Occipital lobe (tissue), 2 donors: ENCODE data around the gene IVL. TPM values are rescaled to one million over a fixed set of nuclear protein-coding genes. Genes with fewer than 3 reads are reported as not detected.

Source experiments
- DNase-seq: peaks from one replicate; lab custom pipeline; 2025; lab: John Stamatoyannopoulos, UW
- total RNA-seq: library from RNA; depleted of rRNA; stranded (reverse); fragments of >200 nt; gene quantifications from one replicate; pipeline ENCODE4 v1.2.3, GENCODE V29; 2014

IVL gene, protein sequence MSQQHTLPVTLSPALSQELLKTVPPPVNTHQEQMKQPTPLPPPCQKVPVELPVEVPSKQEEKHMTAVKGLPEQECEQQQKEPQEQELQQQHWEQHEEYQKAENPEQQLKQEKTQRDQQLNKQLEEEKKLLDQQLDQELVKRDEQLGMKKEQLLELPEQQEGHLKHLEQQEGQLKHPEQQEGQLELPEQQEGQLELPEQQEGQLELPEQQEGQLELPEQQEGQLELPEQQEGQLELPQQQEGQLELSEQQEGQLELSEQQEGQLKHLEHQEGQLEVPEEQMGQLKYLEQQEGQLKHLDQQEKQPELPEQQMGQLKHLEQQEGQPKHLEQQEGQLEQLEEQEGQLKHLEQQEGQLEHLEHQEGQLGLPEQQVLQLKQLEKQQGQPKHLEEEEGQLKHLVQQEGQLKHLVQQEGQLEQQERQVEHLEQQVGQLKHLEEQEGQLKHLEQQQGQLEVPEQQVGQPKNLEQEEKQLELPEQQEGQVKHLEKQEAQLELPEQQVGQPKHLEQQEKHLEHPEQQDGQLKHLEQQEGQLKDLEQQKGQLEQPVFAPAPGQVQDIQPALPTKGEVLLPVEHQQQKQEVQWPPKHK
- not detected for total RNA-seq

DNA sequence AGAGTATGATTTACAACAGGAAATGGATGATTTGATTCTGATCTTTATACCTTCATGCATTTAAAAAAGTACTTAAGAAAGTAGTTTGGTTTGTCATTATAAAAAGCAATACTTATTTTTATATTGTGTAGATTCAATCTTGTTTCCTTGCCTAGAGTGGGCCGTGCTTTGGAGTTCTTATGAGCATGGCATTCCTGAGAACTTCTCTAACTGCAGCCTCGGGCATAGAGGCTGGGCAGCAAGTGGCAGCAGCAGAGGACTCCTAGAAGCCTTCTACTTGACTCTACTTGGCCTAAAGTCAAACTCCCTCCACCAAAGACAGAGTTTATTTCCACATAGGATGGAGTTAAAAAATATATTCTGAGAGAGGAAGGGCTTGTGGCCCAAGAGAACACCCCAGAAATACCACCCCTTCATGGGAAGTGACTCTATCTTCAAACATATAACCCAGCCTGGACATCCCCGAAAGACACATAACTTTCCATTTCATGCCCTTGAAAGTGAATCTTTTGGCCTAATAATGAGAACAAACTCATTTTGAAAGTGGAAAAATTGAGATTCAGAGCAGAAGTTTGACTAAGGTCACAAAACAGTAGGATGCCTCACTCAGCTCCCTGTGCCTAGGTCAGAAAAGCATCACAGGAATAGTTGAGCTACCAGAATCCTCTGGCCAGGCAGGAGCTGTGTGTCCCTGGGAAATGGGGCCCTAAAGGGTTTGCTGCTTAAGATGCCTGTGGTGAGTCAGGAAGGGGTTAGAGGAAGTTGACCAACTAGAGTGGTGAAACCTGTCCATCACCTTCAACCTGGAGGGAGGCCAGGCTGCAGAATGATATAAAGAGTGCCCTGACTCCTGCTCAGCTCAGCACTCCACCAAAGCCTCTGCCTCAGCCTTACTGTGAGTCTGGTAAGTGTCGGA, at the start of gene IVL:
IVL (plus strand) TSS at position 861 of the 916 bp plus-strand sequence. CDS start 1,252 bp downstream, outside the sequence.
- no peak for DNase-seq

DNA sequence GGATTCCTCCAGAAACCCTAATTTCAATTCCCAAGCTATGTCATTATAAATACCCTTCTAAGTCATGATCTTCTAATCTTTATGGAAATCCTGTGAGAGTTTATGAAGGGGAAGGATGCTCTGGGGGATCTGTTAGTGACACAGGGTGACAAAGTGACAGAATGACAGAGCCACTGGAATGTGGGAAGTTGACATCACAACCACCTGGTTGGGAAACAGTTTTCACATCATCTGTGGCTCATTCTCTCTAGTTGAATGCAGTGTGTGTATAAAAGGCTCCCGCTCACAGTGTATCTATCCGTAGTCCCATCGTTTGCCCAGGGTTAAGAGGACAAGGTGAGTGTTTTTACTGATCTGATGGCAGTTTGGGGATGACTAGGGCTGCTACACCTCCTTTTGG, 48.6 kb upstream of the IVL start, which contains the start of gene LCE7A:
LCE7A (plus strand) TSS at position 301 of the 400 bp plus-strand sequence. CDS start 702 bp downstream, outside the sequence.
- no peak for DNase-seq

DNA sequence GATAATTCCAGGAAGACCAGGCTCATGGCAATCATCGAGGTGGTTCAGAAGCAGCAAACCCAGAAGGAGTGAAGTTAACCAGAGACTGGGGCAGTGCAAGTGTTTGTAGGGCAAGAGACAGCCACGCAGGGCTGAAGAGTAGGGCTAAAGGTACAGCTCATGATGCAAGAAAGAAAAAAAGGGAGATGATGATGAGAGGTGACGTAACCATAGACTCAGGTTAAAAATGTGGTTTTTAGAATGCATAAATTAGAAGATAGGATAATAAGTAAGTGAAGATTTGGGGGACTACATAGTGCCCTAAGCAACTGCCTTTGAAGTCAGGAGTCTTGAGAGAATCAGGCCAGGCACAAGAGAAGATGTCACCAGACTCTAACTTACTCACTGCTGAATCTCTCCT, 48.2 kb upstream of the IVL start:
- no peak for DNase-seq

DNA sequence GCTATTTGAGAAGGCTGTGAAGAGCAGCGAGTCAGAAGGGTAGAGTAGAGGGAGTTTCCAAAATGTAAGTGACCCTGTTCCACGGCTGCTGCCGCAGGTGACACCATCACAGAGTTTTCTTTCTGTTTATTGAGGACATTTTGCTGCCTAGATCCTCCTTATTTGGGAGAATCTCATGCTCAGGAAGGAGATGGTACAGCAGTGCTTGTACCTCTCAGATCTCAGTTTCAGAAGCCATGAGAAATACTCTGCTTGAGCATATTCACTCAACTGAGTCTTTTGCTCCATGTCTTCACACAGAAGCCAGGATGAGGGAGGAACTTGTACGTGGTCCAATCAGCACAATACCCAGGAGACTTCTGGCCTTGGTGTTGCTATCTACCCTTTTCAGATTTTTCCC, 47.0 kb upstream of the IVL start:
- DNase-seq: no peak

DNA sequence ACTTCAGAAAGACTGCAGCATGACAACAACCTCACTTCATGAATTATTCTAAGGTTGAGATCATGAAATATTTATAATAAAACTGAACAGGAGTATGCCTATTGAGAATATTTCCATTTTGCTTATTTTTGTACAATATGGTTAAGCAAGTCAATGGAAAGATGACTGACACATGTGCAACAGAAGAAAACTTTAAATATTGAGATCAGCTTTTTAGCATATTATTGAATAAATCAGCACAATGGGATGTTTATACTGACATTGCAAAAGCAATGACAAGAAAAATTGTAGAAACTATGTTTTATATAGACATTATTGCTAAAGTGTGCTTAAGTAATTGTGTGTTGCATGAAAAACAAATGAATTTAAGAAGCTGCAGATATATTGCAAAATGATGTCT, 43.9 kb upstream of the IVL start:
- DNase-seq: no peak

DNA sequence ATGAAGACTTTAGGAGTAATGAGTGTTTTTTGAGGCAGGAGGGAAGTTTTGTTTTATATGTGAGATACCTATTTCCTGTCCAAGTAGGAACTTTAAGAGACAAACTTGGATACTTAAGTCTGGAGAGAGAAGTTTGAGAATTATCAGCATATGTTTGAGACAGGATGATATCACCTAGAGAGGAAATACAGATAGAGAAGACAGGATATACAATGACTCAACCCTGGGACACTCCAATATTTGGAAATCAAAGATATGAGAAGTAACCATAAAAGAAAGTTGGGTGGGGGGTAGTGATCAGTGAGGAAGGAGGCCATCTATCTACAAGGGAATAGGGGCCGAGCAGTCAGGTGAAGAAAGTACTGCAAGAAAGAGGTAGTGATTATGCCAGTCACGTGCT, 42.0 kb upstream of the IVL start:
- no peak for DNase-seq

DNA sequence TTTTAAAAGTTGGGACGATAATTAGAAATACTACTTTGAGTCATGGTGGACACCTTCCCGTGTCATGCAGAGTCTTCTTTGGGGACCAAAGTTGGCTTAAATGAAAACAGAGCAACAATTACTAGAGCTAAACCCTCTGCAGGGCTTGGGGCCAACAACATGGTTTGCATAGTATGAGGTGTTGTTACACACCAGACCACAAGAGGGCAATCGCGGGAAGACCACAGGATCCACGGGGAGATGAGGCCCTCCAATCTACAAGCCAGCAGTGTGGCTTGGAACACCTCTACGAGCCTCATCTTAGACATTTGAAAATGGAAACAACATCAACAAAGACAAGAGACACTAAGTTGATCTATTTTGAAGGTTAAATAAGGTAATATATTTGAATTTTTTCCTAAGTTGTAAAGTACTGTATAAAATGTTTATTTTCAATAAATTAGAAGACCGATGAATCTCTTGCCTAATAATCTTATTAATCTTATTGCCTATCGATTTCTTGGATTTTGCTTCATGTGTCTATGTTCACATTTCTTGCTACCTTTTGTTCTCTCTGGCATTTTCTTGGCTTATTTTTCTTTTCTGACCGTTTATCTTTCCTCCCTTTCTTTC, 38.4 kb upstream of the IVL start:
- DNase-seq: peak; percentile 9

DNA sequence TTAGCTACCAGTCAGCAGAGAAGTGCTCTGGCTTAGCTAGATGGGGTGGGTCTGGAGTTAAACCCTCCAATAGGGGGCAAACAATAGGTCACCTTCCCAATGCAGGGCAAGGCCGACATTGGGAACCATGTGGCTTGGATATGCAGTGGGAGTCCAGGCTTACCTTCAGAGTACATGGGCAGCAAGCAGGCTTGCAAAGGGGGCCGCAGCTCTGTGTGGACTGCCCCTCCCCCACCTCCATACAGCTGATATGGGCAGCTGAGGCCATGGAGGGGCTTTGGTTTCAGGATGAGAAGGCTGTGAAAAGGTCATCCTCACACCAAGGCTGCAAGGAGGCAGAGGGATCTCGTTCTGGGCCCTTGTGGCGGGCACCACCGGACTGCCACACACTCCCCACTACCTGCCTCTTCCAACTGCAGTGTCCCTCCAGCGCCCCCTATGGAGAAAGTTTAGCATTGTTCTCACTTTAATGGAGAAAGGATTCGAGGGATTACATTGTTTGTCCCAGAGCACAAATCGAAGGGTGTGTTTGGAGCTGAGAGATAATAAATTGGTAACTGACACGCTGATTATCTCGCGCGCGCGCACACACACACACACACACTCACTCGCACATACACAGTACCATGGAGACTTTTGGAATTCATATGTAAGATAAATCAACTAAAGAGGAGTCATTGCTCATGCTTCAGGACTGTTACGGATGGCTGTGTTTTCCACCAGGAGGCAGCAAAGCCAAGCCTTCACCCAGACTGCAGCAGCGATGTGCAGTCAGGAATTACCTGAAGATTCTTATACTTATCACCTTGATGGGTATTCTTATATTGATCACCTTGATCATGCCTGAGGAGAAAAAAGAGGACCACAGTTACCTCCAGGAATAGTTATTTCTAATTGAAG, 37.3 kb upstream of the IVL start:
- no peak for DNase-seq

DNA sequence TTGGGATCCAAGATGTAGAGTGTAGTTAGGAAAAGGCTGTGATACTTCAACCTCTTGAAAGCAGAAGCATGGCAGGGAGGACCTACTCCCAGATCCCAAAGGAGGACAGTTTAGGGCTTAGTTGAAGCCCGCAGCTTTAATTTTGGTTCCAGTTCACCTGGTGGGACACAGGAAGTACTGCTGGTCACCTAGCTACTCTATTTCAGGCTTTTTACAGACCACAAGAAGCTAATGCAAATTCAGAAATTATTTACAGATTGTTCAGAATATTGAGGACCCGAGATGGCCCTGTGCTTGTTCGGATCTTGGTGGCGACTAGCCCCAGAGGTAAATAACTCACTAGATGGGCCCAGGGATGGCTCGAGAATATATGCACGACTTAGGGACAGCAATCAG, 36.6 kb upstream of the IVL start:
- DNase-seq: no peak

DNA sequence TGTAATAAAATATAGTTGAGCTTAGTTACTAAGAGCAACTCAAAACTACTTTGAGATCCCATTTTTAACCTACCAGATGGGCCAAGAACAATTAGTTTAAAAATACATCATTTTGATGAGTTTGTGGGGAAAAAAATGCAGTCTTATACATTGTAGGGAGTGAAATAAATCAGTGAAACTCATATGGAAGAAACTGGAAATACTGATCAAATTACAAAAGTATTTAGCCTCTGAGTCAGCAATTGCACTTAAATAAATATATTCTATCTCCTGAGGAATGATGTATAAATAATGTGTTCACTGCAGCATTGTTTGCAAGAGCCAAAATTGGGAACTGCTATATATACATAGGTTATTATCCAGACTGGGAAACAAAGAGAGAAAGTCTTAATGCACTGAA, 34.9 kb upstream of the IVL start:
- no peak for DNase-seq

DNA sequence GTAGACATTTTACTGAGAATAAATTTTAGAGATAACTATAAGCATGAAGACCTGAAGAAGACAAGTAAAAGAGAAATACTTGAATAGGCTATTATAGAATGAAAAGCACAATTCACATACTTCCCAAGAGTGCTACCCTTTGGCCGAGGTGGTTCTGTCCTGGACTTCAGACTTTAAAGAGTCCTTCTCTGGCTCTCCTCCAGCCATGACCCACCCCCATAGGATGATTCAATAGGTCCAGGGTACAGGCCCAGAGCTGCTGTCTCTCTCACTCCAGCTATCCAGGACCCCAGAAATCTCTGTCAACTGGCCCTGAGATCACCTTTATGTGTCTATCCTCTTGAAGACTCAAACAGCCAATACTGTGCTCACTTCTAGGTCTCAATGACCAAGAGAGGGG, 31.5 kb upstream of the IVL start:
- no peak for DNase-seq

DNA sequence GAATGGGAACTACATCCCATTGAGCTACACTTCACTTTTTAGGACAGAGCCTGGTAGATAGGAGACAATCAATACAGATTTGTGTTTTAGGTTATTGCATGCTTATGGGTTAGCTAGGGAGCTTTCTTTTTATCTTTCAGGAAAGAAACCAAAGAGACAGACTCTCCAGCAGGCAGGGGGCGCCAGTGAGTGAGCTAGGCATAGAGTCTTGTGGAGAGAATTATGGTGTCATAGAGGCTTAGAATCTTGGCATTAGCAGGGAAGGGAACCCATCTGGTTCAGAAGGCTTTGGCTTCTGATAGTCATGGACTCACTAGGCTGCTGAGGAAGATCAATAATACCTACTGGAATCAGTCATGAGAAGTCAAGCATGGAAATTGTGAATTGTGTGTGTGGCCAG, 30.3 kb upstream of the IVL start, which contains the start of gene SMCP:
SMCP (plus strand) TSS at position 281 of the 400 bp plus-strand sequence. CDS start 6,101 bp downstream, outside the sequence.
- DNase-seq: no peak

DNA sequence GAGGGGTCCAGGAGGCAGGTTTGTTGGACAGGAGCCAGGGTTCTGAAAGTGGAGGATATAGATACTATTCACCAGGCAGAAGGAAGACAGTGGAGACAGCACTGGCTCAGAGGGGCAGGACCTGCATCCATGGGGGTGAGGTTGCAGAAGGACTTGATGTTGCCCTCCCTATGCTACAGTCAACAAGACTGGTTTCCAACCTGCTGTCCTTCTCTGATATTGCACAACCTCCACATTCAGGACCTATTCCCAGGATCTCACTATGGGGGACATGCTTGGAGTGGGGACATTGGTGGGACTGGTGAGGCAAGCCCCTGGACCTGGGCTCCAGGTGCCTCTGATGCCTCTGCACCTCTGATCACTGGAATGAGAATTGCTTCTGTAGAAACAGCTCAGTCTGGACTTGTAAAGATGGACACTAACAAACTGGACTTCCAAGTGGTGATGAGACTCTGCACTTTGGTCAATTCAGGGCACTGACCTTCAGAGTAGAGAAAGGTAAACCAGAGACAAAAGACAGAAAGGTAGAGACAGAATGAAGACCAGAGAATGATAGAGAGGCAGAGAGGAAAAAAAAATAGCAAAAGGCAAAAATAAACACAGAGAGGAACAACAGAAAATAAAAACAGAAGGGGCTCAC, 28.7 kb upstream of the IVL start:
- no peak for DNase-seq

DNA sequence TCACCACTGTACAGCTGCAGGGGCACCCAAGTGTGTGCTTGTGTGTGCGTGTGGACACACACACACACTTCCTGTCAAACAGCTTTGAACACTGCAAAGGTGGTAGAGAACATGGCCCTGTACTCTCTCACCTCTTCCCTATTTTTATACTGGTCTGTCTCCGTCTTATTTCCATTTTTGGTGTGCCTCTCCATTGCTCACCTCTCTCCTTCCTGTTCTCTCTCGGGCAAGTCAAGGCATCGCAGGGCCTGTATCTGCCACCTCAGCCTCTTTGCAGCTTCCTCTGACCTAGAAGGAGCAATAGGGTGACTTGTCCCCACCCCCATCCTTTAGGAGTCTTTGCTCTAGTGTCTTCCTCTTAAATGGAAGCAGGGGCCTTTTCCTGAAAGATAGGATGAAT, 28.0 kb upstream of the IVL start:
- no peak for DNase-seq

DNA sequence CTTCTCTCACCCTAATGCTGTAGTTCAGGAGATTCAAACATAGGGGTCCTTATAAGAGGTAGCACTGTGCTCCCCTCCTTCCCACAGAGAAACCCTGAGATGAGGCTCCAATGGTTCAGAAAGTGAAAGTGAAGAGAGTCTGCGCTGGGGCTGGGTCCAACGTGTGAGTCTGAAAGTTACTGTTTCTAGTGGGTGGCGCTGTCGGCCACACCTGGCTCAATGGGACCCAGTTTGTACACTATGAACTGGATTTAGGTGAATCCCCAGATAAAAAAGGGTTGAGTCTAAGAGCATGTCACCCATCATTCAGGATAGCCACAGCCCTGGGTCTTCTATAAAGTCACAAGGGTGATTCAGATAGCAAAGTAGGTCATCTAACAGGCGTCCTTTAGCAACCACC, 27.4 kb upstream of the IVL start:
- DNase-seq: no peak

DNA sequence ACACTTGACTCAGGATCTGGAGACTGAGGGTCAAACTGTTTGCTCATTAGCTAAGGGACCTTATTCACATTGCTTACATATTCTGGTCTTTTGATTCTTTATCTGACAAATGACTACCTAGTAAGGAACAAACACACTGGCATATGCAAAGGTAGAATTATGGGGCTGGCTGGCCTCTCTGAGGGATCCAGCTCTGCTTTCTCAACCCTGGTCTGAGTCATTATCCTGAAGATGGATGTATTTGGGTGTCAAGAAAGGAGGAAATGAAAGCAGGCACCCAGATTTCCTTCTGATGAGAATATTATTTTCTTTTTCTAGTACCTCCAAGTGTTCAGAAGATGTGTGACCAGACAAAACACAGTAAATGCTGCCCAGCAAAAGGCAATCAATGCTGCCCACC, 24.3 kb upstream of the IVL start:
- no peak for DNase-seq

DNA sequence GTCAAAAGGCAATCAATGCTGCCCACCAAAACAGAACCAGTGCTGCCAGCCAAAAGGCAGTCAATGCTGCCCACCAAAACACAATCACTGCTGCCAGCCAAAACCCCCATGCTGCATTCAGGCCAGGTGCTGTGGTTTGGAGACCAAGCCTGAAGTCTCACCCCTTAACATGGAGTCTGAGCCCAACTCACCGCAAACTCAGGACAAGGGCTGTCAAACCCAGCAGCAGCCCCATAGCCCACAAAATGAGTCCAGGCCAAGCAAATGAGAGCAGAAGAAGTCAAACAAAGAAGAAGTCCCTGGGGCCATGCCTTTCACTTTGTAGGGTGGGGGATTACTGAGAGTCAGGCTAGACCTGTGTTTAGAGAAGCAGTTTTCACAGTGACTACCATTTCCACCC, 23.8 kb upstream of the IVL start:
- DNase-seq: no peak

DNA sequence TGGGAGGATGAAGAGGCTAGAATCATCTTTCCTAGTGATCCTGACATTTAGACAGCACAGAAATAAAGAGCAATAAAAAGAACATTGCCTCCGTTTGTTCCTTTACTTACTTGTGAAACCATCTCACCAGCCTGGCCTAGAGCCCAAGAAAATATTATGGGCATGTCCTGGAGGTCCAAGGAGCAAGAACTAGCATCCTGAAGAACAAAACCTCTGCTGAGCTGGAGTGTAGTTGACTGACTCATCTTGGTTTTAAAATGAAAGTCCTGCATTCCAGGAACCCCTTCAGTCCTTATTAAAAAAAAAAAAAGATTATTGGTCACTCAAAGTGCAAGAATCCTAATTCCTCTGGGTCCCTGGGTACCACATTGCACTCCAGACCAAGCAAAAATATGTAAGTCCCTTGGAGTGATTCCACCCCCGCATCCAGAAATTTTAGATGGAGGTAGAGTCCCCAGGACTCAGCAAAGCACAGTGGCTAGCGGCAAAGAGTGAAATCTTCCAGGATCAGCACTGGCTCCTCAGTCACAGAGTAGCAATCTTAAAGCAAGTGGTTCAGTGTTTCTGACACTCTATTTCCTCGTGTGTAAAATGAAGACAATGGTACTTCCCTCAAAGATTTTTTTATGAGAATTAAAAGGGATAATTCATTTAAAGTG, 23.3 kb upstream of the IVL start:
- DNase-seq: no peak

DNA sequence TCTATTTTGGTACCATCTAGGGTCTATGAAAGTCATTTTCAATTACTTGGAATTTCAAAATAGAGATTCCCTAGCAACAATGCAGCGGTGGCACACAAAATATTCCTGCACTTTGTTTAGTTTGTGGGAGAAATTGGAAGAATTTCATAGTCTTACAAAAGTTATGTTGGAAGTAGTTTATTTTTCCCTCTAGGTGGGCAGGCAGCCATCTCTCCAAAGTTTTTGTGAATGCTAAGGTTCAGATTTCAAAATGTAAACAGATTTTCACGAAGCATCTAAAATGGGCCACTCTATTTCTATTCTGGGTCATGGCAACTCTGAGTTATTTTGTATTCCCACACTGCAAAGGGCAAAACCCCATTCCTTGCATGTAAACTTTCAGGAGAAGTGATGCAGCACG, 22.3 kb upstream of the IVL start:
- DNase-seq: no peak
